GOT3 (cell line): Measurements from ENCODE around the gene CD6.

ENCODE experiments used
- DNase-seq: peaks from one replicate; lab custom pipeline; 2025; ENCODE audit warnings: mixed read lengths; lab: John Stamatoyannopoulos, UW

CD6 gene

DNA sequence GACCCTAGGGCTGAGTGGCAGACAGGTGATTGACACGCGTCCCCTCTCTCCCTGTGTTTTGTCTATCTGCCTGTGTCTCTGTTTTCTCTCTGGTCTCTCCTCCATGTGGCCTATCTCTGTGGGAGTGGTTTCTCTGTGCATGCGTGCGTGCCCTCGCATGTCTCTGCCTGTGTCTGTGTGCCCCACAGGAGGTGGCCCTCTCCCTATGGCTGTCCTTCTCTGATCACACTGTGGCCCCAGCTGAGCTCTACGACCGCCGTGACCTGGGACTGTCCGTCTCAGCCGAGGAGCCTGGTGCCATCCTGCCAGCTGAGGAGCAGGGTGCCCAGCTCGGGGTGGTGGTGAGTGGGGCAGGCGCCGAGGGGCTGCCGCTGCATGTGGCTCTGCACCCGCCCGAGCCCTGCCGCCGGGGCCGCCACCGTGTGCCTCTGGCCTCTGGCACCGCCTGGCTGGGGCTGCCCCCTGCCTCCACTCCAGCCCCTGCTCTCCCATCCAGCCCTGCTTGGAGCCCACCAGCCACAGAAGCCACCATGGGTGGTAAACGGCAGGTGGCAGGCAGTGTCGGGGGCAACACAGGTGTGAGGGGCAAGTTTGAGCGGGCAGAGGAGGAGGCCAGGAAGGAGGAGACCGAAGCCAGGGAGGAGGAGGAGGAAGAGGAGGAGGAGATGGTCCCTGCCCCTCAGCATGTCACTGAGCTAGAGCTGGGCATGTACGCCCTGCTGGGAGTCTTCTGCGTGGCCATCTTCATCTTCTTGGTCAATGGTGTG lies 35.6 kb upstream of the CD6 start:
- DNase-seq: no peak

DNA sequence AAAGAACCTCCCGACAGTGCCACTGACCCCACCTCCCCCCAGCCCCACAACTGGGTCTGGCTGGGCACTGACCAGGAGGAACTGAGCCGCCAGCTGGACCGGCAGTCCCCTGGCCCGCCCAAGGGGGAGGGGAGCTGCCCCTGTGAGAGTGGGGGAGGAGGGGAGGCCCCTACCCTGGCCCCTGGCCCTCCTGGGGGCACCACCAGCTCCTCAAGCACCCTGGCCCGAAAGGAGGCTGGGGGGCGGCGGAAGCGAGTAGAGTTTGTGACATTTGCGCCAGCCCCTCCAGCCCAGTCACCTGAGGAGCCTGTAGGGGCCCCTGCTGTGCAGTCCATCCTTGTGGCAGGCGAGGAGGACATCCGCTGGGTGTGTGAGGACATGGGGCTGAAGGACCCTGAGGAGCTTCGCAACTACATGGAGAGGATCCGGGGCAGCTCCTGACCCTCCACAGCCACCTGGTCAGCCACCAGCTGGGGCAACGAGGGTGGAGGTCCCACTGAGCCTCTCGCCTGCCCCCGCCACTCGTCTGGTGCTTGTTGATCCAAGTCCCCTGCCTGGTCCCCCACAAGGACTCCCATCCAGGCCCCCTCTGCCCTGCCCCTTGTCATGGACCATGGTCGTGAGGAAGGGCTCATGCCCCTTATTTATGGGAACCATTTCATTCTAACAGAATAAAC lies 34.9 kb upstream of the CD6 start:
- DNase-seq: no peak

DNA sequence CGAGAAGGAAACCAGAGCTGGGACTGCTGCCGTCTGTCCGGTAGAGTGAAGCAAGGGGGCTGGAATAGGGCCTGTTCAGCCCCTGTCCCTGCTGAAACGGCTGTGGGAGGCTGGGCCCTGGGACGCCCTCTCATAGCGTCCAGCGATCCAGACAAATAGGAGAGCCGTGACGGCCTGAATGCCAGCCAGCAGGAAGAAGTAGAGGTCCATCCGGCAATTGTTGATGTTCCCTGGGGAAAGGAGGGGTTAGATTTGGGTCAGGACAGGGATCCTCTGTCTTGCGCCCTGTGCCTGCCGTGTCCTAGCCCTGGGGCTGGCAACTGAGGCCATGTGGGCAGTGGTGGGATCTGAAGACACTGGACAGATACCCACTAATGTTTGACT lies 34.3 kb upstream of the CD6 start:
- DNase-seq: no peak

DNA sequence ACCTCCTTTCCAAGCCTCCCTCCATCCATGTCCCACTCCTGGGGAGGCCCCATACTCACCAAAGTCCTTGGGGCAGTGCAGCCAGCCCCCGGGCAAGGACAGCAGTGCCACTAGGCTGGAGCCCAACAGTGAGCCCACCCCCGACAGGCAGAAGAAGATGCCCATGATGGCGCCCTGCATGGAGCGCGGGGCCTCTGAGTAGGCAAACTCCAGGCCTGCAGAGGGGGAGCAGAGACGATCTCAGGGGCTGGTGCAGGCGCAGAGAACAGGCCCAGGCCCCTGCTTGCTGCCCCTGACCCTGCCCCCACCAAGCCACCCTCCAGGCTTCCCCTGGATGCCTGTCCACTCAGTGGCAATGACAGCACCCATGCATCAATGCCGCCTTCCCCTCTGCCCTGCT lies 33.7 kb upstream of the CD6 start:
- DNase-seq: no peak

DNA sequence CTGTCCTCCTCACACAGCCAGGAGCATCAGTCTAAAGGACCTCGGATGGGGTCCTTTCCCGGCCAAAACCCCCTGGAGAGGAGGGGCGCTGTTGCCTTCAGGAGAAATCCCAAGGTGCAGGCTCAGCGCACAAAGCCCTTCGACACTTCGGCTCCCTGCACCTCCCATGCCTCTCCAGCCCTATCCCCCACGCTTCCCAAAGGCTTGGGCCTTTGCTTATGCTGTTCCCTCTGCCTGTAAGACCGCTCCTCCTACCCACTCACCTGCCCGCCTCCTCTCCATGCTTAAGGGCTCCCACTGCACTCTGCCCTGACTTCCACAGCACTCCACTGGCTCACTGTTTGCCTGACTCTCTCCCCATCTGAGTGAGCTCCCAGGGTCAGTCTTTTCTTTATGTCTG lies 33.0 kb upstream of the CD6 start:
- DNase-seq: no peak

DNA sequence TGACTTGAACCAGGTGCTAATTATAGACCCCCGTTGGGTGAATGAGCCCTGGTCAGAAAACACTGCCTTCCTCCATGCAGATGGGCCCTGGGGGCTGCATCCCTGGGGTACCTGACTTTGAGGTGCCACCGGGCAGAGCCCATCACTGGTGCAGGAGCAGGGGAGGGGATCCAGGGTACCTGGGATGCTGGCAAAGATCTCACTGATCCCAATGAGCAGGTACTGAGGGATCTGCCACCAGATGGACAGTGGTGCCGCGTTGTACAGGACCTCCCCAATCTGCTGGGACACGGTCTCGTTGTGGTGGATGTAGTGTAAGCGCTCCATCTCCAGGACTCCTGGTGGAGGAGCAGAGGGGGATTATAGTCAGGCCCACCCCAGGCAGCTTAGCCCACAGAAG lies 32.2 kb upstream of the CD6 start:
- DNase-seq: no peak

DNA sequence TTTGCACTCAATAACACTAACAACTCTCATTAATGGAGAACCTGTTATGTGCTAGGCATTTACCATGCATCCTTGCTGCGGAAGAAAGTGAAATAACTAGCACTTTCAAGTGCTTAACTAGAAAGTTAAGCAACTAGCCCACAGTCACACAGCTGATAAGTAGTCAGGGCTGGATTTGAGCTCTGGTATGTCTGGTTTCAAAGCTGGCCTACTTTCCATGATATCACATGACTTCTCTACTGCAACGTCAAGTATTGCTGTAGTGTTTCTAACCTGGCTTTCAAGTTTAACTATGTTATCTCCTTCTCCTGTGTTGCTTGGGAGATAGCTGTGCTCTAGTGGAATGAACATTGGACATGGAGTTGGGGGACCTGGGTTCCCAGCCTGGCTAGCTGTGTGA lies 31.6 kb upstream of the CD6 start:
- DNase-seq: no peak

DNA sequence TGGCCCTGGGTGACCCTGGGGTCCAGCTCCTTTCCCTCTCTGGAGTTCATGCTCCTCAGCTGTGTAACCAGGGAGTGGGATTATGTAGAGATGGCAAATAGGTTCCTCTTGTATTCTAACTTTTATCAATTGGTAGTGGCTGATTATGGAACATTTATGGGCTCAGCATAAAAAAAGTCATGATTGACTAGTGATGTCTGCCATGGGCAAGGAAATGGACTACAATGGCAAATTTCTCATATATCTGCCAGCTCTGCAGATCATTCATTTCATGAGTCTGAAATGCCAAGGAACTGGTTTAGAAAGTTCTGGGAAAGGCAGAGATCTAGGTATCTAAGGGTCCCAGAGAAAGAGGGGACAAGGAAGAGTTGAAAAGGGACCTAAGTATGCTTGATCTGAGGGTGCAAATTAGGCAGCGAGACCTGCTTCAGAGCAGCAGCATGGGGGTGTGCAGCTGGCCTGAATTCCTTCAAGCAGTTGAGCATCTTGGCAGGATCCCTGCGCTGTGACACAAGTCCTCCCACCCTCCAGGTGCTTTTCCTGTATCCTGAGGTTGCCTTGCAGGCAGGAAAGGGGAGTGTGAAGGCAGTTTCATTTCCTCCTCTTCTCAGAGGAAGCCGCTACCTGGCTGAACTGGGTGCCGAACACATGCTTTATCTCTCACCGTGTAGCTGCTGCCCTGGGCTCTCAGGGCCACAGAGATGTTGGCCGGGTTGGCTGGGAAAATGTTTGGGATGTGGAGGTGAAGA lies 29.9 kb upstream of the CD6 start:
- no peak for DNase-seq

DNA sequence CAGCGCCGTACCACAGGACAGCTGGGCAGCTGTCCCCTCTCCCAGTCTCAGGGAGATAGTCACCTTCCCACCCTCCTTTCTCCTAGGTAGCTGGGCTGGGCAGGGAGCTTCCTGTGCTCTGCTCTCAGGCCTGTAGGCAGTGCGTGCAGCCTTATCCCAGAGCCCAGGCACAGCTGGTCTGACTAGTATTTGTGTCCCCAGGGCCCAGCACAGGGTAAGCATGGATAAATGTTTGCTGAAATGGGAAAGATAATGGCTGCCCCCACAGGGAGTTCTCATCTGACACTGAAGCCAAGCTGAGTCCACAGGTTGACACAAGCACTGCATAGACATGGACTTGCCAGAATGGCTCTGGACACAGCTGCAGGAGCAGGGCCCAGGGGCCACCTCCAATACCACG lies 29.3 kb upstream of the CD6 start:
- no peak for DNase-seq

DNA sequence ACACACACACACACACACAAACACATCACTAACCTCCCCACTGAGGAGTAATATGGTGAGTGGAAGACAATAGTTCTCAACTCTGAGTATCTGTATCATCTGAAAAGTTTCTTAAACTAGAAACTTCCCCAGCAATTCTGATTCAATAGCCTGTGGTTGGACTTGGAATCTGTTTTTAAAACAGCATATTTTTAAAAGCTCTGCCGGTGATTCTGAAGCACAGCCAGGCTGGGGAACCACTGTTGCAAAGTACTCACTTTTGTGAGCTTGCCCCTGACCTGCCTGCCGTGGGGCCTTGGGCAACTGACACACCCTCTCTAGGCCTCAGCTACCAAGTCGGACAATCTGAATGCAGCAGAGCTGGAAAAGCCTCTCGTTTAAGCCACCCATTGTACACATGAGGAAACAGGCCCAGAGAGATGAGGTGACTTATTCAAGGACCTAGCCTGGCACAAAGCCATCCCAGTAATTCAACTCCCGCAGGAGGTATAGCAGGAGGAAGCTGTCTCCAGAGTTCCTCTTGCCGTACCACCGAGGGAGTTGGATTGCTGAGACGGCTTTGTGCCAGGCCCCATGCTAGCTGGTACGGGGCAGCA lies 28.4 kb upstream of the CD6 start:
- DNase-seq: no peak

DNA sequence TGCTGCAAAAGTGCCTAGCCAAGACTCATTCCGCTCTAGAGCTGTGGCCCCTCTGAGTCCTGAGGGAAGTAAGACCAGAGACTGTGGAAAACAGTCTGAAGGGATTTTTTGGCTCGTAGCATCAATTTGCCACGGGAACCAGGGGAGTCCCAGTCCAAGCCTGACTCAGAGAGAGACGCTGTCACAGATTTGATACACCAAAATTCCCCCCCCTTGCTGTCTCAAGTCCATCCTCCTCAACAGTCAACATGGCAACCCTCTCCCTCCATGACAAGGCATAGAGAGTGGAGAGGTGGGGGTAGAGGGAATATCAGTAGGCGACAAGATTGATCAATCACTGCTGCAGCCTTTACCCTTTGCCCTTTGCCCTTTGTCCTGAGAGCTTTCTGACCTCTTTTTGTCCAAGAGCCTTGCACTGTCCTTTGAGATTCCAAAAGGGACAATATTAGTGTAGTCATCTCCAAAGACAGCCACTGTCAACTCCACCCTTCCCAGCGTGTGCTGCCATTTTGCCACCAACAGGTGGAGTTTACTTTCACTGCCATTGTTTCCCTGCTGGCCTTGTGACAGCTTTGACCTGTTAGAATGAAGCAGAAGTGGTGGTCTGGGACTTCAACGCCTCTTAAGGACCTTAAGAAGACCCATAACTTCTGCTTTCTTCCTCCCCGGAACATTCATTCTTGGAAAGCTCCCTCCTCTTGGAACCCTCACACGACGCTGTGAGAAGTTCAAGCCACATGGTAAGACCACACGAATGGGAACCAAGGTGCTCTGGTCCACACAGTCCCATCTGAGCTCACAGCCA lies 26.8 kb upstream of the CD6 start:
- no peak for DNase-seq

DNA sequence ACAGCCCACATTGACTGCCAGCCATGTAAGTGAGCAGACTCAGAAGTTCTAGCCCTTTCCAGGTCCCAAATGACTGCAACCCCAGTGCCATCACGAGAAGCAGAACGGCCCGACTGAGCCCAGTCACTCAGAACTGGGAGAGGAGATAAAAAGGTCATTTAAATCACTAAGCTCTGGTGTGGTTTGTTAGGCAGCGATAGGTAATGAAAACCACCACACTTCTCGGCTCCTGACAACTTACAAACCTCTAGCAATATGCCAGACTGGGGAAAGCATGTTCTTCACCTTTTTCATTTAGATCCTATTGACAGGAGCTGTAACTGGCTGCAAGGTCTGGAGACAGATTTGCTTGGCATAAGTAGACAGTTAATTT lies 26.2 kb upstream of the CD6 start:
- no peak for DNase-seq

DNA sequence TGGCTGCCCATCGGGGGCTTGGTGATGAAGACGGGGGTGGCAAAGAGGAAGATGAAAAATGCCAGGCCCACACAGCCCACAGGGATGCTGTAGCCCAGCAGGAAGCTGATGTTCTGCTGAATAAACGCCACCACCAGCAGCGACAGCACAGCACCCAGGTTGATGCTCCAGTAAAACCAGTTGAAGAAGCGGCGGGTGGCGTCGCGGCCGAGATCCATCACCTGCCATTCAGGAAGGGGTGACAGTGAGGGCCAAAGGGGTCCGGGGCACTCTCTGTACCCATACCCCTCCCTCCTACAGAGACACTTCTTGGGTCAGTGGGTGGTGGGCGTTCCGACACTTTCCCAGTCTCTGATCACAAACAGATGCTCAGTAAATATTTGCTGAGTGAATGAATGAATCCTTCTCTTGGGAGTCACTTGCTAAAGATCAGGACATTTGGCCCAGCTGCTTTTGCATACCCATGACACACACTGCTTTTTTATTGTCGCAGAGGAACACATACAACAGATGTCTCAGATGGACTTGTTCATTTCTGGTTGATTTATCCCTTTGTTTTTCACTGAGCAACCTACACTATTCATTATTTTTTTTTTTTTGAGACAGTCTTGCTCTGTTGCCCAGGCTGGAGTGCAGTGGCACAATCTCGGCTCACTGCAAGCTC lies 24.7 kb upstream of the CD6 start:
- DNase-seq: no peak

DNA sequence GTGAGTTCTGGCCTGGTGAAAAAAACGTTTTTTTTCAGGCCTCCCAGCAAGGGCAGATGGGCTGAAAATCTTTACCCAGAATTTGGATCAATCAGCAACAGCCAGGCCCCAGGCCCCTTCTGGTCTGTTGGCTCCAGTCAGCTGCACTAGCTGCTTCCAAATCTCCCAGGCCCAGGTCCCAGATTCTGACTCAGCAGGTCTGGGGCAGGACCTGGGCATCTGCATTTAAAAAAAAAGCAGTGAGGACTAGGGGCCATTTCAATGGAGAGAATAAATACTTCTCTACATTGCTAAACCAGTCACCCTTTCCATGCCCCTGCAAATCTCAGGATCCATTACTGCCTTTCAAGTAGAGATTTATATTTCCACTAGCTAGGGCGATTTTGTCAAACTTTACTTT lies 23.8 kb upstream of the CD6 start:
- DNase-seq: no peak

DNA sequence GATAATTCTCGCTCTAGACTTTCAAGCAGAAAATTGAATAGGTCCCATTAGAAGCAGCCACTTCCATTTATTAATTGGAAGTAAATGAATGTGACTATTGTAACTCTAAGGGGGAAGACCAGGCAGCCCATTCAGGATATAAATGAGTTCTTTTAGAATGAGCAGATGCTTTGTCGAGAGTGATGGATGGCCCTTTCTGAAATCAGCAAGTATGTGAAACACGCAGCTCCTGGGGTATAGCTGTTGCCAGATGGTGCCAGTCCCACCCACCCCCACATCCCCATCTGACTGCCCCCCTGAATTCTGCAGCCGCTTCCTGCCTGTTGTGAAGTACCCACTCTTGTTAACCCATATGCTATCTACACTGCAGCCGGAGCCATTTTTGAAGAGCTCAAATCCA lies 23.2 kb upstream of the CD6 start:
- DNase-seq: no peak

DNA sequence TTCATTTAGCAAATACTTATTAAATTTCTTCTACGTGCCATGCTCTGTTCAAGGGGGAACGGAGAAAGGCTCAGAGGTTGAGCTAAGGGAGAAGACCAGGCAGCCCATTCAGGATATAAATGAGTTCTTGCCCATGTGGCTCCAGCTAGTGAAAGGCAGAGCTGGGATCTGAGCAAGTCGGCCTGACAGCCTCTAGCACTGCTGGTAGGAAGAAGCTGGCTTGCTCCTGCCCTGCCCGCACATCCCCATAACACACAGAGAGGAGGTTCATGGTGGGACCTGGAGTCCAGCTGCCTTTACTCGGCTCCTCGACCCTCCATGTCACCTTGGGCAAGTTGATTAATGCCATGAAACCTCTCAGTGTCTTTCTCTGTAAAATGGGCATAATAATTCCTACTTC lies 21.5 kb upstream of the CD6 start:
- DNase-seq: no peak

DNA sequence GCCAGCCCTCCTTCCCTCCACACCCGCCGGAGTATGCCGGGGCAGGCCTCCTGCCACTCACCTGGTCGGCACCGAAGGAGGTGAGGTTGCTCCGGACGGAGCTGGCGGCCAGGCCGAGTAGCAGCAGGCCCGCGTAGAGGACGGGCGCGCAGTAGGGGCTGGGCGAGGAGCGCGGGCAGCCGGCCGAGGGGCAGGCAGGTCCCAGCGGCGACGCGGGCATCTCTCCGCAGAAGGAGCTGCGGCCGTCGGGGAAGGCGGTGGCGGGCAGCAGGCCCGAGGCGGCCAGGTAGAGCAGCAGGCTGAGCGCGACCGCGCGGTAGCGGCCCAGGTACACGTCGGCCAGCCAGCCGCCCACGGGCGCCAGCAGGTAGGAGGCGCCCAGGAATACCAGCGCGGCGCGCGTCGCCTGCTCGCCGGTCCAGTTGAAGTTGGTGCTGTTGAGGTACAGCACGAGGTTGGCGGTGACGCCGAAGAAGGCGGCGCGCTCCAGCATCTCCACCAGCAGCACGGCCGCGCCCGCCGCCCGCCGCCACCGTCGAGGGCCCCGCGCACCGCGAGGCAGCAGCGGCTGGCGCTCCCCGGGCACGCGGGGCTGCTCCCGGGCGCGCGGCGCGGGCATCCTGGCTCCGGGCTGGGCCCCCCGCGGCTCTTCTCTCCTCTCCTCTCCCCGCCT lies 20.4 kb upstream of the CD6 start:
- DNase-seq: no peak

DNA sequence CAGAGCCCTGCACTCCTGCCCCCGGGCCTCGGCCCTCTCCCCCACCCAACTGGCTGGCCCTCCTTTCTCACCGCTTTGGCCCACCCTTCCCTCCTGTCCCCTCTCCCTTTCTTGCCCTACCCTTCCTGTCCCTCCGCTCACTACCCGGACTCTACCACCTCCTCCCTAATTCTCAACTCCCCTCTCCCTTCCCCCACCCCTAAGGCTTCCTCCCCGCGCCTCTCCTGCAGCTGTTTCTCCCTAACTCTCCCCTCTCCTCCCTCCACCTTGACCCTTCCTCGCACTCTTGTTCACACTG lies 19.9 kb upstream of the CD6 start:
- no peak for DNase-seq

DNA sequence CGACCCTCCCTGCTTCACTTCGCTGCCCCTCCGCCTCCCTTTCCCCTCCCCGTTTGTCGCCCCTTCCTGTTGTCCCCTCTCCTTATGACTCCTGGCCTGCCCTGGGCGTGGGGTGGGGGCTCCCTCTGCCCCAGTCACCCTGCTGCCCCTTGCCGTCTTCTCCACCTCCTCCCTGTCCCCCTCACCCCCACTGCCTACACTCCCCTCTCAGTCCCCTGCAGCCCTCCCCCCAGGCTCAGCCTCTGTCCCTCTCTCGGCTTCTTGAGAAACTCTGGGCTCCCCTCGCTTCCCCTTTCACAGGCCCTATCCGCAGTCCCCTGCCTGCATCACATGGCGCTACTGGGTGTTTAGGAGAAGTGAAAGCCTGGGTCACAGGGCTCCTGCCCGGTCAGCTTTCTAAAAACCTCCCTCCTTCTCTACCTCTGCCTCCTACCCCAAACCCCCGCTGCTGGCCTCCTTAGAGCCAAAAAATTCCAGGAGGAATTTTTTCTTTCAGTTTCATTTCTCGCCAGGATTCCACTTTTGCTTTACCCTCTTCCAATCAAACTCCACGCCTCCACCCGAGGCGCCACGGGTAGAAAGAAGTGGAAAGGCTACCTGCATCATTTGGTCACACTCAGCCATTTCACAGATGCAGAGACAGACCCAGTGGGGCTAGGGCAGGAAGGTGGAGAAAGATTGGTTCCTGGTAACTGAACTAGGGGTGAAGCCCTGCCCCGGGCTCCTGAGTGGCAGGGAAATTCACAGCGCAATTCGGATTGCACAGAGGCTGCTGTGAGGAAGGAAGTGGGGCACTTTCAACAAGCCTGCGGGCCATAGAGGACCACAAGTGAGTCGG lies 19.4 kb upstream of the CD6 start, which contains the start of gene SLC15A3:
Gene SLC15A3, minus strand, starts transcription at position 273 of the 838 bp plus-strand sequence. CDS start 625 bp downstream, outside the sequence.
- DNase-seq: no peak

DNA sequence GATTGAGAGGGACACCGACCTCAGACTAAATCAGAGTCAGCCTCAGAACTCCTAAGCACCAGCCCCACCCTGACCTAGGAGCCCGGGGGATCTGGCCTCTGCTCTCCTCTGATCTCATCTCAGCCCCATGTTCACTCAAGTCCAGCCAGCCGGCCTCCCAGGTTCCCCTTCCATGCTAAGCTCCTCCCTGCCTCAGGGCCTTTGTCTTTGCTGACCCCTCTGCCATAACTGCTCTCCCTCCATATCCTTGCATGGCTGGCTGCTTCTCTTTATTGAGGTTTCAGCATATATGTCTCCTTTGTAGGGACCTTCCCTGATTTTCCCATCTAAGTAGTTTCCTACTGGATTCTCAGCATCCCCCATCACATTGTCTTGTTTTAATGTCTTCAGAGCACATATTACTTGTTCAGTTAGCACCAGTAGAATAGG lies 18.7 kb upstream of the CD6 start:
- no peak for DNase-seq
